Heart right ventricle (tissue), 16 donors: ENCODE results near the gene CEP89. TPM values are rescaled to one million over a fixed set of nuclear protein-coding genes. Genes with fewer than 3 reads are reported as not detected.
"Not testable (repeated sequence)": the region's sequence is repeated elsewhere in the genome, so short reads cannot be mapped to it uniquely, and the experiment has no call there.

Experiments used
- ATAC-seq, 8 donors: fragments of 200-7000 bp; cut with Tn5 transposase; one replicate each; pipeline ENCODE4 v1.9.1; 2020; ENCODE audit warnings: mild to moderate bottlenecking in 8 of 8, moderate library complexity in 8 of 8, moderate number of reproducible peaks in 1 of 8
- DNase-seq, 2 donors: peaks; one replicate each; pipeline ENCODE4 v3.0.0-alpha.2; 2020
- H3K27ac ChIP-seq, 10 donors: fragments of 200-600 bp; sonication (generic) in 2 of 10; one replicate each; pipeline versions ENCODE4 v1.5.0 to v1.8.0; 2020 to 2022; ENCODE audit warnings: mild to moderate bottlenecking in 3 of 10
- H3K27me3 ChIP-seq, 7 donors: fragments of 200-600 bp; one replicate each; pipeline ENCODE4 v1.8.0; 2021 to 2022; ENCODE audit warnings: mild to moderate bottlenecking in 2 of 7
- H3K36me3 ChIP-seq, 9 donors: fragments of 200-600 bp; sonication (generic) in 1 of 9; one replicate each; pipeline versions ENCODE4 v1.5.0 to v1.8.0; 2020 to 2022; ENCODE audit warnings: mild to moderate bottlenecking in 2 of 9
- H3K4me1 ChIP-seq, 9 donors: fragments of 200-600 bp; sonication (generic) in 1 of 9; one replicate each; pipeline versions ENCODE4 v1.5.0 to v1.8.0; 2020 to 2022; ENCODE audit warnings: mild to moderate bottlenecking in 4 of 9
- H3K4me3 ChIP-seq, 10 donors: fragments of 200-600 bp; sonication (generic) in 2 of 10; one replicate each; pipeline versions ENCODE4 v1.5.0 to v1.8.0; 2020 to 2022; ENCODE audit warnings: mild to moderate bottlenecking in 7 of 10, moderate library complexity in 2 of 10
- H3K9me3 ChIP-seq, 11 donors: fragments of 200-600 bp in 10 of 11; sonication (generic) in 2 of 11; one replicate each; pipeline versions ENCODE4 v1.5.0 to v1.8.0; 2013 to 2022; ENCODE audit warnings: mild to moderate bottlenecking in 2 of 11, control low read depth in 1 of 11, moderate library complexity in 1 of 11
- WGBS, 2 donors: extraction: QIAGEN DNeasy Blood & Tissue Kit; methylation state at CpG; one replicate each; pipeline ENCODE4 v1.1.7; 2013; ENCODE audit warnings: inconsistent platforms in 1 of 2; 5-methylcytosine and 5-hydroxymethylcytosine counted together
- intact Hi-C, 10 donors: fragments of 100-400 bp; cut with DNase I; formaldehyde crosslinking; loops; one replicate each; pipeline versions ENCODE4 v1.11.1 to v1.14.2; 2022
- polyA plus RNA-seq, 2 donors: library from polyadenylated mRNA; stranded (reverse); fragments of 200-250 nt; gene quantifications; one replicate each; pipeline ENCODE4 v1.2.3, GENCODE V29; 2013
- total RNA-seq, 10 donors: library from RNA; stranded (reverse); fragmentation: NEBNext Ultra II Directional in 3 of 10; extraction: Animal tissue kit (Norgen Biotek cat#: 25700) in 3 of 10; gene quantifications; one replicate each; pipeline versions ENCODE4 v1.2.1 to v1.2.4, GENCODE V29; 2021 to 2023
- TF ChIP-seq, protein P1 (sequence below), 9 donors: fragments of 200-600 bp; sonication (generic) in 2 of 9; IDR thresholded peaks; one replicate each; pipeline versions ENCODE4 v1.5.0 to v1.8.0; 2021 to 2022; ENCODE audit warnings: antibody characterized with exemption in 9 of 9, mild to moderate bottlenecking in 5 of 9, moderate library complexity in 1 of 9
- donor health status: Arrhythmogenic right ventricular cardiomyopathy.
- donor health status: ischemic (EF 13 %, LVEDD 7.1; RV severe dilation, severe dysfunction).
- donor health status: healthy with polysubstance abuse.
- donor health status: DM: no; HTN: yes; CAD: no.
- donor health status: DM: no; HTN: no; CAD: no.
- donor health status: ischemic (EF 25% LVEDD 6.9; RV normal size, moderate dysfunction).
- donor health status: ischemic (EF 25% LVEDD 5.7; RV mildly dilated, moderate dysfunction).
- donor health status: healthy.
- donor health status: DM: yes; HTN: yes; CAD: no.
- donor health status: Ischemic cardiomyopathy.
- donor health status: ischemic (EF 35%, LVEDD 5.7; RV mildly dilated, moderate dysfunction).
- donor health status: nonischemic (EF 11% LVEDD 7.7; RV severe dilation, severe dysfunction).
- donor health status: DM: yes; HTN: yes; CAD: no.
- donor health status: PGD.
- donor health status: ischemic (EF 29% LVEDD 5.4; RV normal size, mild dysfunction).
- donor health status: nonischemic (EF 23%, LVEDD 6.1; RV moderate dilation, normal function).

The CEP89 gene
- total and polyA plus RNA-seq, 12 donors, result 7.5 to 13.9 (median 10.0) TPM

DNA sequence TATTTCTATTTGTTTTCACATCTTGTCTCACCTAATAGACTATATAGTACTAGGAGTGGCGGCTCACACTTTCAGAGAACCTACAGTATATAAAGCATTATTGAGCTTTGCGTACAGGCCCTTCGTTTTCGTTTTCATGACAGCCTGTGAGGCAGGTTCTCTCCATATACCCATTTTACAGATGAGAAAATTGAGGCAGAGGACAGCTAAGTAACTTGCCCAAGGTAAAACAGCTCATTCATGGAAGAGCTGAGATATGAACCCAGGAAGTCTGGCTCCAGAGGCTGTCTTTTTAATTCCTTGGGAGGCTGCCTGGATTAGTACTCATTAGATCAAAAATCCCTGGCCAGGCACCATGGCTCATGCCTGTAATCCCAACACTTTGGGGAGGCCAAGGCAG is 29.2 kb upstream of the CEP89 start:
- H3K4me1 ChIP-seq, result no peaks in the 10 kb centered on the region
- WGBS, 2 donors, result 92 to 94% methylated on average over 4 of the region's 4 CpGs
- DNase-seq, result no peak
- no peak for ATAC-seq
- TF ChIP-seq, protein P1, sequence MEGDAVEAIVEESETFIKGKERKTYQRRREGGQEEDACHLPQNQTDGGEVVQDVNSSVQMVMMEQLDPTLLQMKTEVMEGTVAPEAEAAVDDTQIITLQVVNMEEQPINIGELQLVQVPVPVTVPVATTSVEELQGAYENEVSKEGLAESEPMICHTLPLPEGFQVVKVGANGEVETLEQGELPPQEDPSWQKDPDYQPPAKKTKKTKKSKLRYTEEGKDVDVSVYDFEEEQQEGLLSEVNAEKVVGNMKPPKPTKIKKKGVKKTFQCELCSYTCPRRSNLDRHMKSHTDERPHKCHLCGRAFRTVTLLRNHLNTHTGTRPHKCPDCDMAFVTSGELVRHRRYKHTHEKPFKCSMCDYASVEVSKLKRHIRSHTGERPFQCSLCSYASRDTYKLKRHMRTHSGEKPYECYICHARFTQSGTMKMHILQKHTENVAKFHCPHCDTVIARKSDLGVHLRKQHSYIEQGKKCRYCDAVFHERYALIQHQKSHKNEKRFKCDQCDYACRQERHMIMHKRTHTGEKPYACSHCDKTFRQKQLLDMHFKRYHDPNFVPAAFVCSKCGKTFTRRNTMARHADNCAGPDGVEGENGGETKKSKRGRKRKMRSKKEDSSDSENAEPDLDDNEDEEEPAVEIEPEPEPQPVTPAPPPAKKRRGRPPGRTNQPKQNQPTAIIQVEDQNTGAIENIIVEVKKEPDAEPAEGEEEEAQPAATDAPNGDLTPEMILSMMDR (IDR thresholded peaks at IDR 0.05), result no peak
- intact Hi-C loops, result no loop called here
- H3K27ac ChIP-seq, result no peak overlapping the region
- H3K36me3 ChIP-seq, result no peaks in the 10 kb centered on the region
- no peaks in the 10 kb centered on the region for H3K27me3 ChIP-seq
- no peaks in the 10 kb centered on the region for H3K9me3 ChIP-seq
- no peak overlapping the region for H3K4me3 ChIP-seq

- intact Hi-C loops, result no loop called here
- Histone ChIP-seq H3K4me1 (no peaks in the 10 kb centered on the region), H3K36me3 (no peaks in the 10 kb centered on the region), H3K4me3 (no peak overlapping the region), H3K27me3 (no peaks in the 10 kb centered on the region), H3K27ac (no peak overlapping the region), H3K9me3 (no peaks in the 10 kb centered on the region)
- TF ChIP-seq, protein P1 (IDR thresholded peaks at IDR 0.05), result no peak
- DNase-seq (no peak), ATAC-seq (no peak)
- 85 to 91% methylated on average over 8 of the region's 8 CpGs for WGBS, 2 donors
Observed at GRCh38 chr19:33000510-33000909, 28.8 kb upstream of the CEP89 start.

DNA sequence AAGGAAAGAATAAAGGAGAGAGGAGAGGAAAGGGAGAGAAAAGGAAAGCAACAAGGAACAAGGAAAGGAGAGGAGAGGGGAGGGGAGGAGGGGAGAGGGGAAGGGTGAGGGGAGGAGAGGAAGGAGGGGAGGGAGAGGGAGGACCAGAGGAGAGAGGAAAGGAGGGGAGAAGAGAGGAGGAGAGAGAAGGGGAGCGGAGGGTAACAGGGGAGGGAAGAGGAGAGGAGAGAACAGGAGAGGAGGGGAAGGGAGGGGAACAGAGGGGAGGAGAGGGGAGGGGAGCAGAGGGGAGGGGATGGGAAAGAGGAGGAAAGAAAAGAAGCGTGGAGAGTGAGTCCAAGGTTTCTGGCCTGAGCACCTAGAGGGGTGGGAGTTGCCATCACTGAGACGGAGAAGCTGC is 27.0 kb upstream of the CEP89 start:
- no peaks in the 10 kb centered on the region for H3K4me1 ChIP-seq
- H3K36me3 ChIP-seq, result peaks cover 0 to 4% (median 0%) of the 10 kb centered on the region in 9 donors
- H3K4me3 ChIP-seq, result no peak overlapping the region
- intact Hi-C loops, result no loop called here
- H3K27ac ChIP-seq, result no peak overlapping the region
- WGBS, 2 donors, result 71 to 79% methylated on average over 3 of the region's 3 CpGs
- H3K9me3 ChIP-seq, result no peaks in the 10 kb centered on the region
- TF ChIP-seq, protein P1 (IDR thresholded peaks at IDR 0.05), result no peak
- no peak for ATAC-seq
- no peaks in the 10 kb centered on the region for H3K27me3 ChIP-seq
- DNase-seq, result no peak

DNA sequence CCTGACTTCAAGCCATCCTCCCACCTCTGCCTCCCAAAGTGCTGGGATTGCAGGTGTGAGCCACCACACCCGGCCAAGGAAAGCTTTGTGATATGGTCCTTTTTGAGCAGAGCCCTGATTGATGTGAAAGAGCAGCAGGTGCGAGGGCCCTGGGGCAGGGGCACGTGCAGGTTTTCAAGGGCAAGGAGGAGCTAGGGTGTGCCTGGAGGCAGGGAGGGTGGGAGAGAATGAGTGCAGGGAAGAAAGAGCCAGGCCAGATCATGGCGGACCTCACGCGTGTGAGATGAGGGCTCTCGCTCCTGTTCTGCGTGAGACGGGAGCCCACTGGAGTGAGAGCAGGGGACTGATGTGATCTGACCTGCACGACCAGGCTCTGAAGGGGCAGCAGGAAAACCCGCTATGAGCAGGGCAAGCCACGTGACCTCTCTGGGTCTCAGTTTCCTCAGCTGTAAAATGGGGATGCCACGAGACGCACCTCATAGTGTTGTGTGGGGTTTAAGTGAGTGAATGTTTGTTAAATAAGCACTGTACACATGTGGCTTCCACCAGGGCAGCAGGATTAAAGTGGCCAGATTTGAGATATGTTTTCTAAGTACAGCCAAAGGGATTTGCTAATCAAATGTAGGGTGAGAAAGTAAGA is 26.1 kb upstream of the CEP89 start:
- Histone ChIP-seq H3K4me1 (no peaks in the 10 kb centered on the region), H3K36me3 (peaks cover 0 to 4% (median 0%) of the 10 kb centered on the region in 9 donors), H3K27ac (no peak overlapping the region), H3K4me3 (no peak overlapping the region), H3K27me3 (no peaks in the 10 kb centered on the region), H3K9me3 (no peaks in the 10 kb centered on the region)
- intact Hi-C loops, result no loop called here
- 92 to 95% methylated on average over 14 of the region's 14 CpGs for WGBS, 2 donors
- ATAC-seq, result no peak
- DNase-seq, result no peak
- TF ChIP-seq, protein P1 (IDR thresholded peaks at IDR 0.05), result no peak

GRCh38 chr19:32997061-32997464 is 25.3 kb upstream of the CEP89 start:
- WGBS, 2 donors, result 69 to 70% methylated on average over 7 of the region's 7 CpGs
- H3K9me3 ChIP-seq, H3K27ac ChIP-seq, H3K27me3 ChIP-seq, H3K36me3 ChIP-seq, intact Hi-C loops, DNase-seq, H3K4me3 ChIP-seq, ATAC-seq, H3K4me1 ChIP-seq: not testable (repeated sequence)

- H3K4me1 ChIP-seq, intact Hi-C loops, H3K9me3 ChIP-seq, H3K27ac ChIP-seq, H3K4me3 ChIP-seq, DNase-seq, H3K27me3 ChIP-seq, ATAC-seq: not testable (repeated sequence)
- 75 to 83% methylated on average over 16 to 17 of the region's 17 CpGs for WGBS, 2 donors
- H3K36me3 ChIP-seq, result peaks cover 0 to 12% (median 0%) of the 10 kb centered on the region in 9 donors
Observed at GRCh38 chr19:32995966-32996365, 24.2 kb upstream of the CEP89 start.
